ENCODE measurements around the gene LCORL.

Gene LCORL

DNA sequence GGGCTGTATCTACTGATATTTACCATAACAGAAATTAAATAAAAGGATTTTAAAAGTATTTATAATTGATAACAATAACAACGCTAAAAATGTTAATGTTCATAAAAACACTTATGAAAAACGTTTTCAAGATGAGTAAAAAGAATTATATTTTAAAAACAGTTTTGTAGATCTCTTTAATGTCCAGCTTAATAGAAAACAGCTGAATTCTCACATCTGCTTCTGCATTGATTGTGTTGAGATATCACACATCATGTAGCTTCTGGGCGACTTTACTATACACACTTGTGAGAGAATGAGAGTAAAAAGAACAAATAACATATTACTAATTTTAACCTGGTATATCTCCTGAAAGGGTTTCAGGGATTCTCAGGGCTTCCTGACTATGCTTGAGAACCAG is 127.1 kb downstream of the LCORL start:
- no peak overlapping the region for H3K4me3 ChIP-seq (ENCODE audit: low read depth, low read length)
- DNase-seq (ENCODE audit: low read depth), result no peak
- TF ChIP-seq, protein P1, sequence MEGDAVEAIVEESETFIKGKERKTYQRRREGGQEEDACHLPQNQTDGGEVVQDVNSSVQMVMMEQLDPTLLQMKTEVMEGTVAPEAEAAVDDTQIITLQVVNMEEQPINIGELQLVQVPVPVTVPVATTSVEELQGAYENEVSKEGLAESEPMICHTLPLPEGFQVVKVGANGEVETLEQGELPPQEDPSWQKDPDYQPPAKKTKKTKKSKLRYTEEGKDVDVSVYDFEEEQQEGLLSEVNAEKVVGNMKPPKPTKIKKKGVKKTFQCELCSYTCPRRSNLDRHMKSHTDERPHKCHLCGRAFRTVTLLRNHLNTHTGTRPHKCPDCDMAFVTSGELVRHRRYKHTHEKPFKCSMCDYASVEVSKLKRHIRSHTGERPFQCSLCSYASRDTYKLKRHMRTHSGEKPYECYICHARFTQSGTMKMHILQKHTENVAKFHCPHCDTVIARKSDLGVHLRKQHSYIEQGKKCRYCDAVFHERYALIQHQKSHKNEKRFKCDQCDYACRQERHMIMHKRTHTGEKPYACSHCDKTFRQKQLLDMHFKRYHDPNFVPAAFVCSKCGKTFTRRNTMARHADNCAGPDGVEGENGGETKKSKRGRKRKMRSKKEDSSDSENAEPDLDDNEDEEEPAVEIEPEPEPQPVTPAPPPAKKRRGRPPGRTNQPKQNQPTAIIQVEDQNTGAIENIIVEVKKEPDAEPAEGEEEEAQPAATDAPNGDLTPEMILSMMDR (IDR thresholded peaks at IDR 0.05; ENCODE audit: control insufficient read depth, extremely low read depth, insufficient read depth), result no peak

DNA sequence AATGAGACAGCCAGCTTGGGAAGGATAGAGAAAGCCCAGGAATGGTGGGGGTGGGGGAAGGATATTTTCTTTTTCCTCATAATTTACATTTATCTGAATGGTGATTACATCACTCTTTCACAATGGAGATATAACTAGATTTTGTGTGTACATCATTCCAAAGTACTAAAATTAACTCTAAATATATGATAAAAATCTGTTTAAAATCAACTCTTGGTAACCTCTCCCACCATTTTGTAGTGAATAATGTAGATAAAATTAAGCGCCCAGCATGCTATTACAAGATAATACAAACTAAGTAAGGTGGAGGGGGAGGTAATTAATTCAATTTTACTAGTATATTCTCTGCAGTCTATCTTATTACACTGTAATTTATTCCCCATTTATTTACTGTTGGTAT is 131.9 kb downstream of the LCORL start:
- TF ChIP-seq, protein P1 (IDR thresholded peaks at IDR 0.05; ENCODE audit: control insufficient read depth, extremely low read depth, insufficient read depth), result no peak
- no peak overlapping the region for H3K4me3 ChIP-seq (ENCODE audit: low read depth, low read length)
- DNase-seq (ENCODE audit: low read depth), result no peak

DNA sequence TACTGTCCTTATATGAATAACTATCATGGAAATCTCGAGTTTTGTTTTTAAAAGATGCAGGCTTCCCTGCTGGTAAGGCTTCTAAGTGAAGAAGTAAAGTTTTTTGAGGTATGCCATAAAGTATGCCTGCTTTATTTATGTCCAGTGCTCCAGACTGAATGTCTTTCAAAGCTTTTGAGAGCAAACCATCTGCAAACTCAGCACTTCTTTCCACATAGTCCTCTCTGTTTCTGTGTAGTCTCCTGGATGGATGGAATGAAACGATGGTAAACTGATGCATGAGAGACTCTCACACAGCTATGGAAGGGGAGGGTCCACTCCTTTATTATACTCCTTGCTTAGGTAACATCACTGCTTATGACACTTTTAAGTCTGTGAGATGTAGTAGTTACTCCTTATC is 137.0 kb downstream of the LCORL start:
- no peak overlapping the region for H3K4me3 ChIP-seq (ENCODE audit: low read depth, low read length)
- DNase-seq (ENCODE audit: low read depth), result no peak
- TF ChIP-seq, protein P1 (IDR thresholded peaks at IDR 0.05; ENCODE audit: control insufficient read depth, extremely low read depth, insufficient read depth), result no peak

DNA sequence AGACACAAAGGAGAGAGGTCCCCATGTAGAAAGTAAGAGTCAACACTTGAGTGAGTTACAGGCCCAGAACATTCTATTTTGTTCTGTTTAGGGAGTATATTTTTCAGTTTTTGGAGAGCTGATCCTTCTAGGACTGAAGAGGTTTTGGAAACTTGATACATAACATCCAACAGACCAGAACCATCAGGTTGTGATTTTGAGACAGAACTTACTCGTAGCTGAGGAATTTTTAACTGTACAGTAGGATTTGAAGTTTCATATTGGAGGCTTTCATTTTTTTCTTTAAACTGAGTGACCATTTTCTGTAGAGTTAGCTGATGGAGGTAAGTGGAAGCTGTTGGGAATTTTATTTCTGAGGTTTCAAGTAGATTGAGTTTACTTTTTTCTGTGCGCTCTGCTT is 137.5 kb downstream of the LCORL start:
- no peak overlapping the region for H3K4me3 ChIP-seq (ENCODE audit: low read depth, low read length)
- DNase-seq (ENCODE audit: low read depth), result no peak
- TF ChIP-seq, protein P1 (IDR thresholded peaks at IDR 0.05; ENCODE audit: control insufficient read depth, extremely low read depth, insufficient read depth), result no peak

DNA sequence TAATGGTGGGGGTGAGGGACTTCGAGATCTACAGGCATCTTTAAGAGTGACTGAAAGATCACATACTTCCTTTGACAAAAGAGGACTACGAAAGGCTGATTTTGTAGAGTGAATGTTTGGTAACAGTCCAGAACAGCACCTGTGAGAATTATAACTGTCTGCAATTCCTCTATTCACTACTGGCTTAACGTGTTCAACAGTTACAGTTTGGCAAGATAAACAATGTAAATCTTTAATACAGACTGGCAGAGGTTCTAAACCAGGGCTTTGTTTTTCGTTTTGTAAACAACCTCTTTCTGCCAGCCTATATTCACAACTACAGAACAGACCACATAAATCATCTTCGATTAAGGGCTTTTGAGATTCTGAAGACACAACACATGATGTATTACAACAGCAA is 143.9 kb downstream of the LCORL start:
- TF ChIP-seq, protein P1 (IDR thresholded peaks at IDR 0.05; ENCODE audit: control insufficient read depth, extremely low read depth, insufficient read depth), result no peak
- DNase-seq (ENCODE audit: low read depth), result peak; percentile 70

DNA sequence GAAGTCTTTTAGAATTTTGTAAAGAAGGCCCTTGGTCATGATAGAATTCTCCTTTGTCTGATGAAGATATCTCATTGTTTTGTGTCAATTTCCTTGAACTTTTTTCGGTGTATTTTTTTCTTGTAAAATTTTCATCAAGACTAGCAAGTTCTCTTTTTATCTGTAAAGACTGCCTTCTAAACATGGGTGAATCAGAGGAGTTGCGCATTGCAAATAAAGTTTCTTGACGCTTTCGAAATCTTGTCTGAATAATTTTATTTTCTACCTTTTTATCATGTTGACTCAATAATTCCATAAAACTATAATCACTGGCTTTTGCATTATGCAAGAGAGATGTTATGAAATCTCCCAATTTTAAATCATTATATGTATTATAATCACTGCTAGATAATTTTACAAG is 144.6 kb downstream of the LCORL start:
- TF ChIP-seq, protein P1 (IDR thresholded peaks at IDR 0.05; ENCODE audit: control insufficient read depth, extremely low read depth, insufficient read depth), result no peak
- DNase-seq (ENCODE audit: low read depth), result no peak
- no peak overlapping the region for H3K4me3 ChIP-seq (ENCODE audit: low read depth, low read length)

More for the DNA sequence above, 143.9 kb downstream of the LCORL start:
- no peak overlapping the region for H3K4me3 ChIP-seq (ENCODE audit: low read depth, low read length)

DNA sequence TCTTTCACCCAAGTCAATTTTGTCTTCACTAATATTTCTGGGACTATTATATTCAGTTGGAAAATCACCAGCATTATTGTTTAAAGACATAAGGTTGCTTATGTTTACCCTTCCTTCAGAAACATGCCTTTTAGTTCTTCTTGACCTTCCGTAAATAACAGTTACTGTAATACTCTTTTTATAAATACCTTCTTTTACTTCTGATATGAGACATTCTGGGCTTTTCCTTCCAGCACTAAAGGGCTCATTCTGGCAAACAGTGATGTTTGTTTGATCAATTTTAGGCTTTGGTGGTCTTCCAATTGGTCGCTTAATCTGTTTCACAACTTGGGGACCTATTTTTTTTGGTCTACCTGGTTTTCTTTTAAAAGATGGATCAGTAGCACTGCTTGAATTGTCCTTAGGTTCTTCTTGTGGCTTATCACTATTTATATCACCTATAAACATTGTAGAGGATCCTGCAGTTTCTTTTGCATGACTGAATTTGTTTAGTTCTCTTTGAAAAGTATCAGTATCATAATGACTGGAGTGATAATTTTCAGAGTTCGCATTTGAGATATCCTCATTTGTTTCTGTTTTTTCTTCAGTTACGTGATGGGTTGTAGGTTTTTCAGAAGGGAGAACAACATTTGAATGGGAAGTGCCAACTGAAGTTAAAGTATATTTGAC is 146.0 kb downstream of the LCORL start:
- TF ChIP-seq, protein P1 (IDR thresholded peaks at IDR 0.05; ENCODE audit: control insufficient read depth, extremely low read depth, insufficient read depth), result no peak
- DNase-seq (ENCODE audit: low read depth), result no peak
- no peak overlapping the region for H3K4me3 ChIP-seq (ENCODE audit: low read depth, low read length)
